ENCODE results near the gene FCRLB. TPM values are rescaled to one million over a fixed set of nuclear protein-coding genes. Genes with fewer than 3 reads are reported as not detected.

FCRLB gene
- total and polyA plus RNA-seq, 12 donors: 0.42 to 3.4 (median 1.0) TPM; not detected in 1

GRCh38 chr1:161706113-161706481 lies 15.2 kb upstream of the FCRLB start:
- no peaks in the 10 kb centered on the region for H3K9me3 ChIP-seq (replicated peaks in 1 of 3)
- H3K27ac ChIP-seq: no peak overlapping the region
- no peaks in the 10 kb centered on the region for H3K27me3 ChIP-seq
- TF ChIP-seq, protein P1, sequence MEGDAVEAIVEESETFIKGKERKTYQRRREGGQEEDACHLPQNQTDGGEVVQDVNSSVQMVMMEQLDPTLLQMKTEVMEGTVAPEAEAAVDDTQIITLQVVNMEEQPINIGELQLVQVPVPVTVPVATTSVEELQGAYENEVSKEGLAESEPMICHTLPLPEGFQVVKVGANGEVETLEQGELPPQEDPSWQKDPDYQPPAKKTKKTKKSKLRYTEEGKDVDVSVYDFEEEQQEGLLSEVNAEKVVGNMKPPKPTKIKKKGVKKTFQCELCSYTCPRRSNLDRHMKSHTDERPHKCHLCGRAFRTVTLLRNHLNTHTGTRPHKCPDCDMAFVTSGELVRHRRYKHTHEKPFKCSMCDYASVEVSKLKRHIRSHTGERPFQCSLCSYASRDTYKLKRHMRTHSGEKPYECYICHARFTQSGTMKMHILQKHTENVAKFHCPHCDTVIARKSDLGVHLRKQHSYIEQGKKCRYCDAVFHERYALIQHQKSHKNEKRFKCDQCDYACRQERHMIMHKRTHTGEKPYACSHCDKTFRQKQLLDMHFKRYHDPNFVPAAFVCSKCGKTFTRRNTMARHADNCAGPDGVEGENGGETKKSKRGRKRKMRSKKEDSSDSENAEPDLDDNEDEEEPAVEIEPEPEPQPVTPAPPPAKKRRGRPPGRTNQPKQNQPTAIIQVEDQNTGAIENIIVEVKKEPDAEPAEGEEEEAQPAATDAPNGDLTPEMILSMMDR (IDR thresholded peaks at IDR 0.05): no peak
- TF ChIP-seq POLR2A (IDR thresholded peaks at IDR 0.05): no peak
- H3K4me1 ChIP-seq (replicated peaks in 1 of 2): no peaks in the 10 kb centered on the region
- no peak overlapping the region for H3K4me3 ChIP-seq
- intact Hi-C loops (cut with DNase I): no loop called here
- 79 to 92% (median 84%) methylated on average over 3 of the region's 3 CpGs for WGBS, 4 donors
- no peak for DNase-seq
- no peaks in the 10 kb centered on the region for H3K36me3 ChIP-seq (replicated peaks in 1 of 2)

DNA sequence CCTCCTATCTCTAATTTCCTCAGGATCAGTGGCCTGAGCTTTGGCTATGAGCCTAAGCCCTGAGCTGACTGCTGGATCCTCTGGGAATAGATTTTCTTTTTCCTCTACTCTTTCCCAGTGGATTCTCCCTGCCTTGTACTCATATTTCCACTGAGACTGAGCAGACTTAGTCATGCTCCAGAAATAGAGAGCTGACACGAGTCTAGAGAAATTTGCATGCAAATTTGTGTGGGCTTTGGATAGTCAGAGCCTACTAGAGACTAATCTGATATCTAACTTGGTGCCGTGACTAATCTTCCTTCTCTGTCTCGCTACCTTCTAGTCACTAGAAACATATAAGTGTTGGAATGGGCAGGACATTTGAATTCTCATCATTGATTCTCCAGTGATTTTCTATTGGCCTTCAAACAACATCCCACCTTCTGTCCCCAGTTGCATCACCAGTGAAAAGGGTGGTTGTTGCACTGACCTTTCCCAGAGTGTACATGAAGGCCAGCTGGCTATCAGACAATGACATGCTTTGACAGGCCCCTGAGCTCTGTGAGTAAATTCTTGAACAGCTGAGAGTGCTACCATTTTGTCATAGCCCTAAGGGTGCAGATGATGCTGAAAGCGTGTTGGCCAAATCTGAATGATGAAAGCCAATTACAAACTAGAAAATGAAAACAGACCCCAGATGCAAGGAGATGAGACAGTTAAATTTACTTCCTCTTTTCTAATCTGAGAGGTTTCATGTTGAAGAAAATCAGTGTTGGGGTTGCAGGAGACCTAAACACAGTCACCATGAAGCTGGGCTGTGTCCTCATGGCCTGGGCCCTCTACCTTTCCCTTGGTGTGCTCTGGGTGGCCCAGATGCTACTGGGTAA lies 14.6 kb upstream of the FCRLB start, which contains the start of gene FCRLA:
TSS of gene FCRLA (plus strand) at position 748 of the 866 bp plus-strand sequence. CDS start at position 784, 36 bp downstream.
- no peak for TF ChIP-seq POLR2A (IDR thresholded peaks at IDR 0.05)
- TF ChIP-seq, protein P1 (IDR thresholded peaks at IDR 0.05): no peak
- H3K9me3 ChIP-seq (replicated peaks in 1 of 3): no peaks in the 10 kb centered on the region

DNA sequence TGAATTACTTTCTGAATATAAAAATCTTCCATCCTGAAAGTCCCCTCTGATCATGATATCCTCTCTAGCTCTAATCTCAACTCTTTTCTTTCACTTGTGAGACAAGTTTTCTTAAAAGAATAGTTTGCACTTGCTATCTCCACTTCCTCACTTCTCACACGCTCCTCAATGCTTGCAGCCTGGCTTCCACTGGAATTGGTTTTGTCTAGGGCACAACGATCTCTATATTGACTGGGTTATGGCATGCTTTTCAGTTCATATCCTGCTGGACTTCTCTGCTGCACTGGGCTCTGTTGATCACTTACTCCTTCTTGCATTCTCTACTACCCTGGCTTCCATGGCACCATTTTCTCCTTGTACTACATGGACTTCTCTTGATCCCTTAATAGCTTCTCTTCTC lies 13.8 kb upstream of the FCRLB start:
- no peak for DNase-seq
- Histone ChIP-seq H3K4me3 (no peak overlapping the region), H3K4me1 (replicated peaks in 1 of 2) (no peaks in the 10 kb centered on the region), H3K9me3 (replicated peaks in 1 of 3) (no peaks in the 10 kb centered on the region), H3K36me3 (replicated peaks in 1 of 2) (no peaks in the 10 kb centered on the region), H3K27ac (no peak overlapping the region), H3K27me3 (no peaks in the 10 kb centered on the region)
- TF ChIP-seq, protein P1 (IDR thresholded peaks at IDR 0.05): no peak
- TF ChIP-seq POLR2A (IDR thresholded peaks at IDR 0.05): no peak
- intact Hi-C loops (cut with DNase I): no loop called here
- WGBS, 4 donors: 83 to 88% (median 86%) methylated on average over 2 of the region's 2 CpGs

More for the DNA sequence above, 14.6 kb upstream of the FCRLB start, which contains the start of gene FCRLA:
- H3K27ac ChIP-seq: peak within 1 kb of the TSS in 1 of 5 donors; percentile 22
- H3K36me3 ChIP-seq (replicated peaks in 1 of 2): no peaks in the 10 kb centered on the region
- WGBS, 4 donors: 45 to 56% (median 49%) methylated on average over 4 of the region's 4 CpGs
- no peaks in the 10 kb centered on the region for H3K27me3 ChIP-seq
- H3K4me3 ChIP-seq: no peak within 1 kb of the TSS
- intact Hi-C loops (cut with DNase I): no loop called here
- no peak for DNase-seq
- H3K4me1 ChIP-seq (replicated peaks in 1 of 2): no peaks in the 10 kb centered on the region

- H3K27me3 ChIP-seq: no peaks in the 10 kb centered on the region
- no peaks in the 10 kb centered on the region for H3K9me3 ChIP-seq (replicated peaks in 1 of 3)
- no peak overlapping the region for H3K4me3 ChIP-seq
- 79 to 82% (median 81%) methylated on average over 4 of the region's 4 CpGs for WGBS, 4 donors
- intact Hi-C loops (cut with DNase I): no loop called here
- H3K27ac ChIP-seq: no peak overlapping the region
- TF ChIP-seq, protein P1 (IDR thresholded peaks at IDR 0.05): no peak
- no peak for TF ChIP-seq POLR2A (IDR thresholded peaks at IDR 0.05)
- no peaks in the 10 kb centered on the region for H3K36me3 ChIP-seq (replicated peaks in 1 of 2)
- H3K4me1 ChIP-seq (replicated peaks in 1 of 2): no peaks in the 10 kb centered on the region
- DNase-seq: no peak
Measured at GRCh38 chr1:161709373-161709772, 12.0 kb upstream of the FCRLB start.

Data from adrenal gland (tissue), 12 donors.